Hepatocyte (in vitro differentiated cells): ENCODE measurements around the gene CACNB4.

Source experiments
- EZH2 ChIP-seq: fragments of 200-600 bp; sonication (generic); IDR thresholded peaks from 2 replicates; pipeline ENCODE4 v1.6.1; 2016; ENCODE audit warnings: antibody characterized with exemption, mild to moderate bottlenecking, borderline replicate concordance
- TF ChIP-seq, protein P1 (sequence below): fragments of 200-600 bp; sonication (generic); IDR thresholded peaks from 2 replicates; pipeline ENCODE4 v1.5.1; 2016; ENCODE audit warnings: antibody characterized with exemption, mild to moderate bottlenecking; ENCODE audit not compliant: poor library complexity

DNA sequence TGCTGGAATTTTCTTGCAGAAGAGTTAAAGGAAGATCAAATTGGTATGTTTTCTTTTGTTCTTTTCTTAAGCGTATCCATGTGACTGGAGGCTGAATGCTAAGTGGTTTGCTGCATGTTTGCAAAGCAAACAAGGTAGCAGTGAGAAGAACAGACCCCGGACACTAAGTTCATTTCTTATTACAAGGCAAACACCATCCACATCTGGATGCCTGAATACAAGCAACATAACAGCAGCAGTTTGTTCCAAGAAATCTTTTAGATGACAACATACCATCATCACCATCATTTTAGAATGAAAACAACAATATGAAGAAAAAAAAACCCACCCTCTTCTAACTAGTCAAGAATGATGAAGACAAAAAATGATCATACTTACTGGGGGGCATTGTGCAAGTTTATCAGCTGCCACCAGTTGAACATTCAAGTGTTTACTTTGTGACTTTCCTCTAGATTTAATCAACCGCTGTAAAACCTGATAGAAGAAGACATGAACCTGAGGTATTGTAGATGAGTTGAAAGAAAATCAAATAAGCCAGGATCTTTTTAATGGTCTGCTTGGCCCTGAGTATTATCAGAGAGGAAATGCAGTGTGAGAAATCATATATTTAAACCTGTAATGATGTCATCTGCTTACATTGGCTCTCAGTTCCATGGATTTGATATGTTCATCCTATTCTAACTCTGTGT lies 245.6 kb downstream of the CACNB4 start:
- TF ChIP-seq EZH2: no peak
- TF ChIP-seq, protein P1, sequence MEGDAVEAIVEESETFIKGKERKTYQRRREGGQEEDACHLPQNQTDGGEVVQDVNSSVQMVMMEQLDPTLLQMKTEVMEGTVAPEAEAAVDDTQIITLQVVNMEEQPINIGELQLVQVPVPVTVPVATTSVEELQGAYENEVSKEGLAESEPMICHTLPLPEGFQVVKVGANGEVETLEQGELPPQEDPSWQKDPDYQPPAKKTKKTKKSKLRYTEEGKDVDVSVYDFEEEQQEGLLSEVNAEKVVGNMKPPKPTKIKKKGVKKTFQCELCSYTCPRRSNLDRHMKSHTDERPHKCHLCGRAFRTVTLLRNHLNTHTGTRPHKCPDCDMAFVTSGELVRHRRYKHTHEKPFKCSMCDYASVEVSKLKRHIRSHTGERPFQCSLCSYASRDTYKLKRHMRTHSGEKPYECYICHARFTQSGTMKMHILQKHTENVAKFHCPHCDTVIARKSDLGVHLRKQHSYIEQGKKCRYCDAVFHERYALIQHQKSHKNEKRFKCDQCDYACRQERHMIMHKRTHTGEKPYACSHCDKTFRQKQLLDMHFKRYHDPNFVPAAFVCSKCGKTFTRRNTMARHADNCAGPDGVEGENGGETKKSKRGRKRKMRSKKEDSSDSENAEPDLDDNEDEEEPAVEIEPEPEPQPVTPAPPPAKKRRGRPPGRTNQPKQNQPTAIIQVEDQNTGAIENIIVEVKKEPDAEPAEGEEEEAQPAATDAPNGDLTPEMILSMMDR: no peak
